Vagina (tissue), 2 donors: ENCODE measurements around the gene TBC1D22A. TPM values are rescaled to one million over a fixed set of nuclear protein-coding genes. Genes with fewer than 3 reads are reported as not detected.
A peak's percentile ranks its signal among the peaks of the same experiment; 100 is the strongest.

Source experiments
- DNase-seq, 2 donors: peaks; one replicate each; pipeline ENCODE4 v3.0.0-alpha.2; 2017; ENCODE audit errors: extremely low spot score in 2 of 2
- H3K27ac ChIP-seq: fragments of 200-600 bp; sonication (generic); one replicate; pipeline ENCODE4 v1.5.1; 2019
- H3K27me3 ChIP-seq: fragments of 200-600 bp; sonication (generic); one replicate; pipeline ENCODE4 v1.5.1; 2019
- H3K36me3 ChIP-seq, 2 donors: fragments of 200-600 bp; sonication (generic); one replicate each; pipeline ENCODE4 v1.5.1; 2017 to 2019
- H3K4me1 ChIP-seq: fragments of 200-600 bp; sonication (generic); one replicate; pipeline ENCODE4 v1.5.1; 2019
- H3K4me3 ChIP-seq, 2 donors: fragments of 200-600 bp; sonication (generic); 1 replicate in 1 of 2; 2 replicates in 1 of 2; pipeline ENCODE4 v1.5.1; 2016 to 2019
- H3K9me3 ChIP-seq: fragments of 200-600 bp; sonication (generic); one replicate; pipeline ENCODE4 v1.5.1; 2019
- CTCF ChIP-seq, 3 experiments: fragments of 450-650 bp in 2 of 3; fragments of 200-600 bp in 1 of 3; sonication (generic) in 1 of 3; IDR thresholded peaks; one replicate each; pipeline ENCODE4 v1.5.1; 2017 to 2019; ENCODE audit warnings: antibody characterized with exemption in 3 of 3, mild to moderate bottlenecking in 2 of 3, moderate library complexity in 2 of 3
- POLR2A ChIP-seq, 2 donors: fragments of 450-650 bp; IDR thresholded peaks; one replicate each; pipeline ENCODE4 v1.6.1; 2017; ENCODE audit warnings: antibody characterized with exemption in 2 of 2, mild to moderate bottlenecking in 2 of 2, moderate library complexity in 2 of 2
- POLR2AphosphoS5 ChIP-seq, 2 donors: sonication (generic); formaldehyde crosslinking; IDR thresholded peaks; one replicate each; pipeline ENCODE4 v1.9.0; 2017; ENCODE audit warnings: antibody characterized with exemption in 2 of 2, mild to moderate bottlenecking in 2 of 2, low read depth in 1 of 2; ENCODE audit not compliant: insufficient read depth in 1 of 2
- intact Hi-C: fragments of 100-400 bp; cut with DNase I; formaldehyde crosslinking; loops from one replicate; pipeline ENCODE4 v1.15.1; 2023
- total RNA-seq: library from RNA; depleted of rRNA; stranded (reverse); fragments of >200 nt; gene quantifications from one replicate; pipeline ENCODE4 v1.2.3, GENCODE V29; 2016

The TBC1D22A gene
- total RNA-seq, 1 donor from 2014 or later: 38.3 TPM

GRCh38 chr22:46853191-46853590 lies 90.7 kb downstream of the TBC1D22A start:
- no peak overlapping the region for H3K27ac ChIP-seq
- H3K4me3 ChIP-seq: no peak overlapping the region
- intact Hi-C loops: no loop called here
- H3K9me3 ChIP-seq: no peaks in the 10 kb centered on the region
- peak in 1 of 2 donors; percentile 69 for DNase-seq
- H3K4me1 ChIP-seq: no peaks in the 10 kb centered on the region
- no peak for TF ChIP-seq POLR2A (IDR thresholded peaks at IDR 0.05)
- TF ChIP-seq CTCF (IDR thresholded peaks at IDR 0.05): no peak
- no peak for TF ChIP-seq POLR2AphosphoS5 (IDR thresholded peaks at IDR 0.05; ENCODE audit: insufficient read depth in 1 of 2, low read depth in 1 of 2)
- no peaks in the 10 kb centered on the region for H3K36me3 ChIP-seq
- H3K27me3 ChIP-seq: no peaks in the 10 kb centered on the region

GRCh38 chr22:46854125-46854870 lies 91.8 kb downstream of the TBC1D22A start:
- no peaks in the 10 kb centered on the region for H3K4me1 ChIP-seq
- intact Hi-C loops: no loop called here
- no peak for TF ChIP-seq CTCF (IDR thresholded peaks at IDR 0.05)
- TF ChIP-seq POLR2A (IDR thresholded peaks at IDR 0.05): no peak
- TF ChIP-seq POLR2AphosphoS5 (IDR thresholded peaks at IDR 0.05; ENCODE audit: insufficient read depth in 1 of 2, low read depth in 1 of 2): no peak
- no peaks in the 10 kb centered on the region for H3K36me3 ChIP-seq
- no peak overlapping the region for H3K4me3 ChIP-seq
- peak overlapping the region; percentile 1 for H3K27ac ChIP-seq
- peak in 1 of 2 donors; percentile 83 for DNase-seq
- no peaks in the 10 kb centered on the region for H3K9me3 ChIP-seq
- H3K27me3 ChIP-seq: no peaks in the 10 kb centered on the region

- H3K4me1 ChIP-seq: no peaks in the 10 kb centered on the region
- no peak for DNase-seq
- TF ChIP-seq POLR2AphosphoS5 (IDR thresholded peaks at IDR 0.05; ENCODE audit: insufficient read depth in 1 of 2, low read depth in 1 of 2) (no peak), CTCF (IDR thresholded peaks at IDR 0.05) (no peak)
- H3K27ac ChIP-seq: no peak overlapping the region
- H3K36me3 ChIP-seq: no peaks in the 10 kb centered on the region
- intact Hi-C loops: no loop called here
- H3K4me3 ChIP-seq: no peak overlapping the region
- H3K9me3 ChIP-seq: no peaks in the 10 kb centered on the region
- H3K27me3 ChIP-seq: no peaks in the 10 kb centered on the region
Measured at GRCh38 chr22:46855681-46856080, 93.2 kb downstream of the TBC1D22A start.

- Histone ChIP-seq H3K27me3 (no peaks in the 10 kb centered on the region), H3K27ac (no peak overlapping the region), H3K4me1 (no peaks in the 10 kb centered on the region), H3K36me3 (no peaks in the 10 kb centered on the region), H3K9me3 (no peaks in the 10 kb centered on the region), H3K4me3 (no peak overlapping the region)
- DNase-seq: no peak
- intact Hi-C loops: no loop called here
- TF ChIP-seq CTCF (IDR thresholded peaks at IDR 0.05) (no peak), POLR2A (IDR thresholded peaks at IDR 0.05) (no peak), POLR2AphosphoS5 (IDR thresholded peaks at IDR 0.05; ENCODE audit: insufficient read depth in 1 of 2, low read depth in 1 of 2) (no peak)
Measured at GRCh38 chr22:46856661-46857060, 94.2 kb downstream of the TBC1D22A start.

GRCh38 chr22:46857142-46857884 lies 94.9 kb downstream of the TBC1D22A start:
- no peak overlapping the region for H3K27ac ChIP-seq
- H3K27me3 ChIP-seq: no peaks in the 10 kb centered on the region
- H3K9me3 ChIP-seq: no peaks in the 10 kb centered on the region
- intact Hi-C loops: no loop called here
- H3K4me3 ChIP-seq: no peak overlapping the region
- TF ChIP-seq CTCF (IDR thresholded peaks at IDR 0.05) (no peak), POLR2AphosphoS5 (IDR thresholded peaks at IDR 0.05; ENCODE audit: insufficient read depth in 1 of 2, low read depth in 1 of 2) (no peak), POLR2A (IDR thresholded peaks at IDR 0.05) (no peak)
- no peaks in the 10 kb centered on the region for H3K4me1 ChIP-seq
- DNase-seq: peak in 1 of 2 donors; percentile 20
- H3K36me3 ChIP-seq: no peaks in the 10 kb centered on the region
